Measurements from ENCODE around the gene FMOD. TPM values are rescaled to one million over a fixed set of nuclear protein-coding genes. Genes with fewer than 3 reads are reported as not detected.

The FMOD gene
- total RNA-seq, 2 donors from 2014 or later, result not detected

Other genes with a start within 250 kb of the FMOD start
- gene ADORA1, start 223.4 kb downstream of the FMOD start, total RNA-seq, result under 1 TPM; 0.15 to 0.18 TPM
- not detected for gene MYBPH, start 175.3 kb downstream of the FMOD start, total RNA-seq
- gene CHI3L1, start 164.4 kb downstream of the FMOD start, total RNA-seq, result not detected
- 1 to 10 TPM in 1 of 2 donors, under 1 TPM in 1; 0.13 to 1.0 TPM for gene CHIT1, start 121.4 kb downstream of the FMOD start, total RNA-seq
- 100 to 1,000 TPM; 584 to 606 TPM for gene BTG2, start 45.6 kb downstream of the FMOD start, total RNA-seq
- not detected for gene PRELP, start 124.7 kb upstream of the FMOD start, total RNA-seq
- not detected for gene OPTC, start 143.0 kb upstream of the FMOD start, total RNA-seq